ENCODE data around the gene LMF1.
"Not testable (repeated sequence)": the region's sequence is repeated elsewhere in the genome, so short reads cannot be mapped to it uniquely, and the experiment has no call there.

The LMF1 gene

GRCh38 chr16:822174-822908 lies 148.4 kb downstream of the LMF1 start:
- DNase-seq, result no peak

- no peak for DNase-seq
Measured at GRCh38 chr16:821751-822150, 149.0 kb downstream of the LMF1 start.

GRCh38 chr16:820748-821147 lies 150.0 kb downstream of the LMF1 start:
- no peak for DNase-seq

- not testable (repeated sequence) for DNase-seq
Measured at GRCh38 chr16:820044-820408, 150.8 kb downstream of the LMF1 start.

- peak; percentile 12 to 46 for DNase-seq
Measured at GRCh38 chr16:819336-820043, 151.3 kb downstream of the LMF1 start.

GRCh38 chr16:818592-818991 lies 152.2 kb downstream of the LMF1 start:
- DNase-seq, result no peak

- no peak for DNase-seq
Measured at GRCh38 chr16:818132-818531, 152.7 kb downstream of the LMF1 start.

GRCh38 chr16:817001-817906 lies 153.5 kb downstream of the LMF1 start:
- no peak for DNase-seq

GRCh38 chr16:815861-816260 lies 154.9 kb downstream of the LMF1 start:
- no peak for DNase-seq

GRCh38 chr16:814974-815373 lies 155.8 kb downstream of the LMF1 start:
- no peak for DNase-seq

GRCh38 chr16:813916-814412 lies 156.8 kb downstream of the LMF1 start:
- DNase-seq, result no peak

- DNase-seq, result peak; percentile 20 to 50
Measured at GRCh38 chr16:813204-813915, 157.4 kb downstream of the LMF1 start.

GRCh38 chr16:808085-808386 lies 162.7 kb downstream of the LMF1 start:
- no peak for DNase-seq

GRCh38 chr16:807347-808084 lies 163.3 kb downstream of the LMF1 start:
- peak; percentile 86 to 87 for DNase-seq

- no peak for DNase-seq
Measured at GRCh38 chr16:805474-805873, 165.3 kb downstream of the LMF1 start.

GRCh38 chr16:804193-805048 lies 166.4 kb downstream of the LMF1 start:
- no peak for DNase-seq

GRCh38 chr16:803754-804080 lies 167.1 kb downstream of the LMF1 start:
- no peak for DNase-seq
